GM18861 (cell line): ENCODE measurements around the gene OR2V1.
"Not testable (repeated sequence)": the region's sequence is repeated elsewhere in the genome, so short reads cannot be mapped to it uniquely, and the experiment has no call there.

Source experiments
- ATAC-seq: cut with Tn5 transposase; IDR thresholded peaks from one replicate; pipeline ENCODE4 v1.9.1; 2021; ENCODE audit not compliant: unreplicated experiment

The OR2V1 gene

GRCh38 chr5:181105391-181106025, 25.5 kb downstream of the OR2V1 start:
- no peak for ATAC-seq

GRCh38 chr5:181104606-181105390, 26.2 kb downstream of the OR2V1 start:
- not testable (repeated sequence) for ATAC-seq

GRCh38 chr5:181104259-181104568, 26.8 kb downstream of the OR2V1 start:
- ATAC-seq, result not testable (repeated sequence)

- ATAC-seq, result not testable (repeated sequence)
These were observed 28.9 kb downstream of the OR2V1 start for GRCh38 chr5:181101930-181102674.

DNA sequence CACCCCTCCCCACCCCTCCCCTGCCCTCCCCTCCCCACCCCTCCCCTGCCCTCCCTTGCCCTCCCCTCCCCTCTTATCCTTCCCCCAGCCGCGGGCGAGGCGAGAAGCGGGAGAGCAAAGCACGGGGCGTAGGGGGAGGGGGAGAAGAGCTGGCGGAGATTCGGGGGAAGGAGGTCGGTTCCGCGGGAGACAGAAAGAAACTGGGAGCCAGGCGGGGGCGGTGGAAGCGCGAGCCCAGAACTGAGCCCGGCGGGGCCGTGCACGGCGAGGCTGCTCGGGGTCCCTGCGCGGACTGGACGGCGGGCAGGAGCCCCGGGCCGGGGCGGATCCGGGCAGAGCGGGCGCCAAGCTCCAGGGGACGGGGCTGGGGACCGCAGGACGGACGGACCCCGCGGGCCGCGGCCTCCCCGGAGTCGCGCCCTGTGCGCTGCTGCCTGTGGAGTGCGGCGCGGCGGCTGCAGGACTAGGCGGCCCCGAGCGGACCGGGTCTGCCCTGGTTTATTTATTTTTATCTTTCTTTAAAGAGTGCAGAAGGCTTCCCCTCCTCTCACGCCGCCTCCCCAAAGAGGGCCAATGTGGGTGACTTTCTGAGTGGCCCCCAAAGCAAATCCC, 29.8 kb downstream of the OR2V1 start:
- ATAC-seq, result not testable (repeated sequence)

- no peak for ATAC-seq
These were observed 30.7 kb downstream of the OR2V1 start for GRCh38 chr5:181100121-181100875.

DNA sequence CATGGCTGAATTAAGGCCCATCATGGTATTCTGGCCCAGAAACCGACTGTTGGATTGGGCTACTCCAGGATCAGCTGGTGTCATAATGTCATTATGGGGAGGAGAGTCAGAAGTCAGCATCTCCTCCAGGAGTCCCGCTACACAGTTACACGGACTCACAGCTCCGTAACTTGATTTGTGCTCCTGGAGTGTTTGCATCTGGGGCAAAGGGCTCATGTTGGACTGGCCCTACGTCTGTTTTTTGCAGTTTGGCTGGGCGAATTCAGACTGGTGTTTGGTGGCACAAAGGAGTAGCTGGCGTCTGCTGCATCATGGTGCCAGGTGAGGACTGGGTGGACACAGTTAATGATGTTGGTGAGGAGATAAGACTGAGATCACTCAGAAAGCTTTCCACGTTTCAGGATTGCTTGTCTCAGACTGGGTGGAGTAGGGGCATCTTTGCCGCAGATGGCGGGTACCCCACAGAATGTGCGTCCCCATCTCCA, 31.3 kb downstream of the OR2V1 start:
- no peak for ATAC-seq

GRCh38 chr5:181098762-181099601, 32.0 kb downstream of the OR2V1 start:
- no peak for ATAC-seq

GRCh38 chr5:181097759-181098491, 33.0 kb downstream of the OR2V1 start:
- not testable (repeated sequence) for ATAC-seq

- not testable (repeated sequence) for ATAC-seq
These were observed 33.6 kb downstream of the OR2V1 start for GRCh38 chr5:181097383-181097753.

- ATAC-seq, result not testable (repeated sequence)
These were observed 34.1 kb downstream of the OR2V1 start for GRCh38 chr5:181096721-181097382.

- not testable (repeated sequence) for ATAC-seq
These were observed 35.8 kb downstream of the OR2V1 start for GRCh38 chr5:181095162-181095561.

DNA sequence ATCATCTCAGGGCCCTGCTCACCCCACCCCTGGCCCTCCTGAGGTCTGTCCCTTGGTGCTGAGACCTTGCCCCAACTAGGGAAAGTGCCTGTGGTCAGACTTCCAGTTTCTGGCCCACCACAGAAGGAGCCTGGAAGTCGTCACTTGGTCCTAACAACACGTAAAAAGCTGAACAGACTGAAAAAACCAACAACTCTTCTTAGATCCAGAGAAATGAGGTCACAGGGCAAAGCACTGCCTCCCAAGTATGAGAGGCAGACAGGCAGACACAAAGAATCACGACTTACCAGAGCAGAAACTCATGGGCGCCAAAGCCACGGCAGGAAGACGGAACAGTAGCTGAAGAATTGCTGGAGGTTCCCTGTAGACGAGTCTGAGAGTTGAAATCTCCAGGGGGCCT, 38.5 kb downstream of the OR2V1 start:
- ATAC-seq, result no peak

DNA sequence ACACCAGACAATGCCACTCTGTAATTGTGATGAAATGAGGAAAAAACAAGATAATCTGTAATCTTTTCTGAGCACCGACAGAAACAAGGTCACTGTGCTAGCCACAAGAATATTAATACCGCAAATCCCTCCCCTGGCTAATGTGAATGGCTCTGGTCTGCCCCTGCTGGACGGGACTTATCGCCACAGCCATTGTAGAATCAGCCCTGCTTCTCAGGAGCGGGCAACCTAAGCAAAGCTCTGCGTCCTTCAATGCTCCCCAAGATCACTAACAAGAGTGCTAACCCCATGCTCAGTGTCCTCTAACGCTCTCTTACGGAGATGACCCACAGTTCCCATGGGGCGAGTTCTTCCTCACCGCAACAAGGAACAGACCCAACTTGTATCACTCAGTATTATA, 42.7 kb downstream of the OR2V1 start:
- ATAC-seq, result no peak

DNA sequence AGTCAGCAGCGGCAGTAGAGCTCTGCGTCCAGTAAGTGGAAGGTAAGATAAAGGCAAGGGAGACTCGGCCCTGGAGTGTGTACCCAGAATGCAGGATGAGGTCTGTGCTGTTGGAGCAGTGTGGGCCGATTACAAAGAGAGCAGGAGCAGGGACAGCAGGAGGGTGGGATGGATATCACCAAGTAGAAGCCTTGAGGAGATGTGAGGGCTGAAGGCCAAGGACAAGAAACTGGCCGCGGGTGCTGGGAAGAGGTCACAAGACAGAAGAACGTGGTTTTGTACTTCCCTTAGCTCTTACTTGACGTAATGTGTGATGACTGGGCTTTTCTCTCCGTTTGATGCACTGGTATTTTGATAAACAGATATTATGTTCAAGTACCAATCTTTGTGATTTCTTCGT, 43.7 kb downstream of the OR2V1 start:
- ATAC-seq, result no peak

DNA sequence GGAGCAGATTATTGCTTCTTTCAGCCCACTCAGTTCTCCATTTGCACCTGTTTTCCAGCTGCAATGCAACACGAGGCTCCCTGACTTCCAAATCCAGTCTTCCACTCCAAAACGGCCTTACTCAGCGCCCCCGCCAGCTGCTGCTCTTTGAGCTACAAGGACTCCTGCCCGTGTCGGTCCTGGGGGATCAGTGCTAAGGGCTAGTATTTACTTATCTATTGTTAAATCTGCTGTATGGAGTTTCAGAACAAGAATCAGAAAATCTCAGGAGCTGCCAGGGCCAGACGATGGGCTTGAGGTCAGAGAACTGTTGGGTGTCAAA, 44.1 kb downstream of the OR2V1 start:
- no peak for ATAC-seq

DNA sequence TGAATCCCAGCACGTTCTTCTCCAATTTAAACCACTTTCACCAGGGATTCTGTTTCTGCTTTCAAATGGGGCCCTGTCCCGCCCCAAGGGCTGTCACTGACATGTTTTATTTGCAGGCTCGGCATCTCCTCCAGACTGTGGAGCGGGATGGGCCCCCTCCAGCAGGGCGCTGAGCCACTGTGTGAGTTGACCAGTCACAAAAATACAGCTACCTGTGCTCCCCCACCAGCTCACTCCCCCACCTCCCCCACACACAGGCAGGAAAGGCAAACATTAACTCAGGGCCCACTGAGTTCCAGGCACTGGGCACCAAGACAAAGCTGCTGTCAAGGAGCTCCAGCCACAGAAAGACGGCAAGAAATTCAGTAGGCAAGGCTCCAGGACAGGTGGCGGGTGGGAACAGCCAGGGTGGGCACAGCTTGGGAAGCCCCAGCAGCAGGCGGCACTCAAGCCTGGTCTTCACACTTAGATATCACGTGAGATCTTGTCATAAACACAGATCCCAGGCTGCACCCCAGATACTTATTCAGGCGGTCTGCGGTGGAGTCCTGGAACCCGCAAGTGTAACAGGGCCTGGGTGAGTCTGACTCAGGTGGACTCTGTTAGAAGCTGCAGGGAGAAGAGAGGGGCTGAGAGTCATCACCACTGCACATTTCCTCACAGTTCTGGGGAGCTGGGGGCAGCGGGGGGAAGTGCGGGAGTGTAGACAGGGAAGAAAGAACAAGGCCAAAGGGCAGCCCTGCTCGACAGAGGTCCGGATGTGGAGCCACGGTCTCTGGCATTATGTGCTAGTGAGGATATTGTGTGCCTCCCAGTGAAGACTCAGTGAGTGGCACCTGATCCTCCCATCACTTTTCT, 44.7 kb downstream of the OR2V1 start:
- no peak for ATAC-seq
